A673 (cell line): ENCODE data around the gene DHX29.

Experiments
- CTCF ChIP-seq: fragments of 300-800, 200-600 bp; sonication (generic); conservative IDR thresholded peaks from 2 replicates; pipeline ENCODE4 v1.5.1; 2017; ENCODE audit warnings: low read depth, mild to moderate bottlenecking, antibody characterized with exemption, low read length, moderate library complexity, mixed read lengths
- EZH2 ChIP-seq: fragments of 200-600 bp; sonication (generic); IDR thresholded peaks from 2 replicates; pipeline ENCODE4 v1.6.1; 2017; ENCODE audit warnings: borderline replicate concordance, low read depth, mild to moderate bottlenecking, mixed read lengths, antibody characterized with exemption, low read length; ENCODE audit not compliant: poor library complexity, severe bottlenecking

- no peak for TF ChIP-seq CTCF
- no peak for TF ChIP-seq EZH2
Observed at GRCh38 chr5:55276771-55277170, 30.7 kb downstream of the DHX29 start.
